Measurements from ENCODE around the gene LCOR. TPM values are rescaled to one million over a fixed set of nuclear protein-coding genes. Genes with fewer than 3 reads are reported as not detected.
A peak's percentile ranks its signal among the peaks of the same experiment; 100 is the strongest.

Gene LCOR
- 10 to 100 TPM; 19.4 to 53.6 (median 35.7) TPM for total RNA-seq

DNA sequence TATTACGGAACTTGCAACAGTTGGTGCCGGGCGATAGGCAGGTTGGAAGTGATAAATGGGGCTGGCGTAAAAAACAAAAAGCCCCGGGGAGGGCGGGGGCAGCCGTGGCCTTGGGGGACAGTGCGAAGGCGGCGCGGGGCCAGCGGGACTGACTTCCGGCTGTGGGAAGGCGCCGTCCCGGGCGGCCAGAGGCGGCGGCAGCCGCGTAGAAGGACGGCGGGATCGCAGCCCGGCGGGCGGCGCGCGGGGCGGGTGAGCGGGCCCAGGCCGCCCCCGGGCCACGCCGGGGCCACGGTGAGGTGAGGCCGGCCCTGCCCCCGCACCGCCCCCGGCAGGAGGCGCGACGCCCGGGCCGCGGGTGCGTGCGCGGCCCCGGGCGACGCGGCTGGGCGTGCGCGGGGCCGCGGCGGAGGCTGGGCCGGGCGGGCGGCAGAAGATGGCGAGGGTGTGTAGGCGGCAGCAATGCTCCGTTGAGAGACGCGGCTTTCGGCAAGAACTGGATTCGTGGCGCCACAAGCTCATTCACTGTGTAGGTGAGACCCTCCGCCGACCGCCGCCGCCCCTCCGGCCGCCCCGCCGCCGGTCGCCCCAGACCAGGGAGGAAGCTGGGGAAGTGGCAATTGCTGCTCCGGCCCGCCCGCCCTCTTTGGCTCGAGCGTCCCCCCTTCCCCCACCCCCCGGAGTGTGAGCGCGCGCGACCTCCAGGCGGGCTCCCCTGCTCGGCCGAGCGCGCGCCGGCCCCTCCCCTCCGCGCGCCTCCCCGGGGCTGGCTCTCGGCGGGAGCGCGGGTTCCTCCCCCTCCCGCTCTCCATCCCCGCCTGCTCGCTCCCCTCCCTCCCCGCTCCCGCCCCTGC, at the start of gene LCOR:
LCOR (plus strand) TSS at position 432 of the 854 bp plus-strand sequence. CDS start 116,760 bp downstream, outside the sequence.
- H3K27me3 ChIP-seq: no peaks in the 10 kb centered on the region
- TF ChIP-seq POLR2A (IDR thresholded peaks at IDR 0.05) (peak; percentile 41), POLR2AphosphoS5 (IDR thresholded peaks at IDR 0.05) (peak in 2 of 3 donors; percentile 57 to 84)
- TF ChIP-seq, protein P1, sequence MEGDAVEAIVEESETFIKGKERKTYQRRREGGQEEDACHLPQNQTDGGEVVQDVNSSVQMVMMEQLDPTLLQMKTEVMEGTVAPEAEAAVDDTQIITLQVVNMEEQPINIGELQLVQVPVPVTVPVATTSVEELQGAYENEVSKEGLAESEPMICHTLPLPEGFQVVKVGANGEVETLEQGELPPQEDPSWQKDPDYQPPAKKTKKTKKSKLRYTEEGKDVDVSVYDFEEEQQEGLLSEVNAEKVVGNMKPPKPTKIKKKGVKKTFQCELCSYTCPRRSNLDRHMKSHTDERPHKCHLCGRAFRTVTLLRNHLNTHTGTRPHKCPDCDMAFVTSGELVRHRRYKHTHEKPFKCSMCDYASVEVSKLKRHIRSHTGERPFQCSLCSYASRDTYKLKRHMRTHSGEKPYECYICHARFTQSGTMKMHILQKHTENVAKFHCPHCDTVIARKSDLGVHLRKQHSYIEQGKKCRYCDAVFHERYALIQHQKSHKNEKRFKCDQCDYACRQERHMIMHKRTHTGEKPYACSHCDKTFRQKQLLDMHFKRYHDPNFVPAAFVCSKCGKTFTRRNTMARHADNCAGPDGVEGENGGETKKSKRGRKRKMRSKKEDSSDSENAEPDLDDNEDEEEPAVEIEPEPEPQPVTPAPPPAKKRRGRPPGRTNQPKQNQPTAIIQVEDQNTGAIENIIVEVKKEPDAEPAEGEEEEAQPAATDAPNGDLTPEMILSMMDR (IDR thresholded peaks at IDR 0.05): no peak
- intact Hi-C loops (cut with DNase I; ENCODE audit: low total_unique reads): no loop called here
- H3K4me3 ChIP-seq: peak within 1 kb of the TSS; percentile 92 to 97 (median 96)
- no peaks in the 10 kb centered on the region for H3K9me3 ChIP-seq
- H3K36me3 ChIP-seq: no peaks in the 10 kb centered on the region
- peak; percentile 66 to 76 for DNase-seq (ENCODE audit: low spot score in 2 of 2)
- H3K4me1 ChIP-seq: peaks cover 0 to 21% of the 10 kb centered on the region in 2 donors
- H3K27ac ChIP-seq: peak within 1 kb of the TSS; percentile 95 to 98

DNA sequence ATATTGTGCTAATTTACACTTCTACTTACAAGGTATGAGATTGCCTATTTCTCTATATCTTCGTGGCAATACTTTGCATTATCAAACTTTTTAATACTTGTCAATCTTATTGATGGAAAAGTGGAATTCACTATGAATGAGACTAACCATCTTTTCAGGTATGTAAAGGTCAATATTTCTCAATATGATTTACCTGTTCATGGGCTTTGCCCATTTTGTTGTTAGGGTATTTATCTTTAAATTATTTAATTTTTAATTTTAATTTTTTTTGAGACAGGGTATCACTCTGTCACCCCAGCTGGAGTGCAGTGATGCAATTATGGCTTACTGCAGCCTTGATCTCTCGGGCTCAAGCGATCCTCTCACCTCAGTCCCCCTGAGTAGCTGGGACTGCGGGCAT, 47.8 kb upstream of the LCOR start:
- Histone ChIP-seq H3K36me3 (no peaks in the 10 kb centered on the region), H3K27me3 (no peaks in the 10 kb centered on the region), H3K4me3 (no peak overlapping the region), H3K4me1 (no peaks in the 10 kb centered on the region), H3K9me3 (peaks cover 2 to 5% of the 10 kb centered on the region in 2 donors), H3K27ac (no peak overlapping the region)
- no peak for DNase-seq (ENCODE audit: low spot score in 2 of 2)
- TF ChIP-seq POLR2A (IDR thresholded peaks at IDR 0.05) (no peak), POLR2AphosphoS5 (IDR thresholded peaks at IDR 0.05) (no peak)
- TF ChIP-seq, protein P1 (IDR thresholded peaks at IDR 0.05): no peak
- intact Hi-C loops (cut with DNase I; ENCODE audit: low total_unique reads): no loop called here

DNA sequence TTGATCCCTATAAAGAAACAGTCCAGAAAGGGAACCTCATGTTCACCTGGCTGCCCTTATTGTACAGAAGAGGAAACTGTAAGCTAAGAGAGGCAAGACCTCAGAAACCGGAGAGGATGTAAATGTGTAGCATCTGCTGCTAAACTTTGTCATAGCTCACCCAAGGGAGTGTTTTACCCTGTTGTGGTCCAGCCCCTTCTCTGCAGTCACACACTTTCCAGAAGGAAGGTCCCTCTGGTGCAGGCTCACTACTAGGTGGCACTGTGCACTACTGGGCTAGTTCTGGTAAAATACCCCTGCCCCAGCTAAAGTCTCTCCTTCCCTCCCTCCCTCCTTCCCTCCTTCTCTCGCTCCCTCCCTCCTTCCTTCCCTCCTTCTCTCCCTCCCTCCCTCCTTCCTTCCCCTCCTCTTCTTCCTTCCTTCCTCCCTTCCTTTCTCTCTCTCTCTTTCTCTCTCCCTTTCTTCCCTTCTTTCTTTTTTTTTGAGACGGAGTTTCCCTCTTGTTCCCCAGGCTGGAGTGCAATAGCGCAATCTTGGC, 42.5 kb upstream of the LCOR start:
- Histone ChIP-seq H3K4me3 (no peak overlapping the region), H3K27ac (no peak overlapping the region), H3K4me1 (no peaks in the 10 kb centered on the region), H3K36me3 (no peaks in the 10 kb centered on the region), H3K9me3 (peaks cover 0 to 2% of the 10 kb centered on the region in 2 donors), H3K27me3 (no peaks in the 10 kb centered on the region)
- no peak for TF ChIP-seq POLR2AphosphoS5 (IDR thresholded peaks at IDR 0.05)
- no peak for TF ChIP-seq POLR2A (IDR thresholded peaks at IDR 0.05)
- TF ChIP-seq, protein P1 (IDR thresholded peaks at IDR 0.05): no peak
- no peak for DNase-seq (ENCODE audit: low spot score in 2 of 2)
- intact Hi-C loops (cut with DNase I; ENCODE audit: low total_unique reads): no loop called here

DNA sequence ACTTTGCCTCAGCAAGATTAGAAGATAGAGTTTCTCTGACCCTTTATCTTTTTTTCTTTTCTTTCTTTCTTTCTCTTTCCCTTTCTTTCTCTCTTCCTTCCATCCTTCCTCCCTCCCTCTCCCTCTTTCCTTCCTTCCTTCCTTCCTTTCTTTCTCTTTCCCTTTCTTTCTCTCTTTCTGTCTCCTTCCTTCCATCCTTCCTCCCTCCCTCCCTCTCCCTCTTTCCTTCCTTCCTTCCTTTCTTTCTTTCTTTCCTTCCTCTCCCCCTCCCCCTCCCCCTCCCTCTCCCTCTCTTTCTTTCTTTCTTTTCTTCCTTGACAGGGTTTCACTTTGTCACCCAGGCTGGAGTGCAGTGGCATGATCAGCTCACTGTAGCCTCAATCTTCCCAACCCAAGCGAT, 40.2 kb upstream of the LCOR start:
- Histone ChIP-seq H3K27me3 (no peaks in the 10 kb centered on the region), H3K4me1 (no peaks in the 10 kb centered on the region), H3K4me3 (no peak overlapping the region), H3K36me3 (no peaks in the 10 kb centered on the region), H3K27ac (no peak overlapping the region), H3K9me3 (no peaks in the 10 kb centered on the region)
- TF ChIP-seq POLR2A (IDR thresholded peaks at IDR 0.05) (no peak), POLR2AphosphoS5 (IDR thresholded peaks at IDR 0.05) (no peak)
- TF ChIP-seq, protein P1 (IDR thresholded peaks at IDR 0.05): no peak
- DNase-seq (ENCODE audit: low spot score in 2 of 2): no peak
- intact Hi-C loops (cut with DNase I; ENCODE audit: low total_unique reads): no loop called here
